Esophagus squamous epithelium (tissue), 4 donors: ENCODE measurements around the gene GRIPAP1.

Experiments used
- POLR2A ChIP-seq, 4 donors: fragments of 450-650 bp; IDR thresholded peaks; one replicate each; pipeline ENCODE4 v1.6.1; 2017; ENCODE audit warnings: antibody characterized with exemption in 4 of 4, mild to moderate bottlenecking in 4 of 4, moderate library complexity in 3 of 4
- TF ChIP-seq, protein P1 (sequence below), 6 experiments: fragments of 450-650 bp in 4 of 6; fragments of 200-600 bp in 2 of 6; sonication (generic) in 2 of 6; IDR thresholded peaks; one replicate each; pipeline ENCODE4 v1.5.1; 2016 to 2019; ENCODE audit warnings: antibody characterized with exemption in 6 of 6, mild to moderate bottlenecking in 4 of 6, moderate library complexity in 4 of 6

DNA sequence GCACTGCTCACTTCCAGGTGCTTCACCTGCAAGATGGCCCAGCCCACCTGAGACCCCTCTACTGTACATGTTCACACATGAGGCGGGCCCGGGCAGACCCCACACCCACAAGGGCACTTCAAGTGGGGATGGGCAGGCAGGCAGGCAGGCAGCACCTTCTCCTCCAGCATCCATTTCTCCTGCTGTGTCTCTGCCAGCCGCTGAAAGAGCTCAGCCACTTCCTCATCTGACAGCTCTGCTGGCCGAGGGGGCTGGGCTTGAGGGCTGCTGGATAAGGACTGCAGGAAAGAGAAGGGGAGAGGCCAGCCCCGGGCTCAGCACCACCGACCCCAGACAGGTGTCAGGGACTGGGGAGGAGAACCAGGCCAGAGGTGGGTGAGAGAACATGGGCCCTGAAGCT is 26.0 kb downstream of the GRIPAP1 start:
- no peak for TF ChIP-seq POLR2A (IDR thresholded peaks at IDR 0.05)
- TF ChIP-seq, protein P1, sequence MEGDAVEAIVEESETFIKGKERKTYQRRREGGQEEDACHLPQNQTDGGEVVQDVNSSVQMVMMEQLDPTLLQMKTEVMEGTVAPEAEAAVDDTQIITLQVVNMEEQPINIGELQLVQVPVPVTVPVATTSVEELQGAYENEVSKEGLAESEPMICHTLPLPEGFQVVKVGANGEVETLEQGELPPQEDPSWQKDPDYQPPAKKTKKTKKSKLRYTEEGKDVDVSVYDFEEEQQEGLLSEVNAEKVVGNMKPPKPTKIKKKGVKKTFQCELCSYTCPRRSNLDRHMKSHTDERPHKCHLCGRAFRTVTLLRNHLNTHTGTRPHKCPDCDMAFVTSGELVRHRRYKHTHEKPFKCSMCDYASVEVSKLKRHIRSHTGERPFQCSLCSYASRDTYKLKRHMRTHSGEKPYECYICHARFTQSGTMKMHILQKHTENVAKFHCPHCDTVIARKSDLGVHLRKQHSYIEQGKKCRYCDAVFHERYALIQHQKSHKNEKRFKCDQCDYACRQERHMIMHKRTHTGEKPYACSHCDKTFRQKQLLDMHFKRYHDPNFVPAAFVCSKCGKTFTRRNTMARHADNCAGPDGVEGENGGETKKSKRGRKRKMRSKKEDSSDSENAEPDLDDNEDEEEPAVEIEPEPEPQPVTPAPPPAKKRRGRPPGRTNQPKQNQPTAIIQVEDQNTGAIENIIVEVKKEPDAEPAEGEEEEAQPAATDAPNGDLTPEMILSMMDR (IDR thresholded peaks at IDR 0.05) = no peak
